Stimulated activated CD8-positive, alpha-beta memory T cell treated with anti-CD3 and anti-CD28 coated beads, Interleukin-4, amount 100 ng/mL, for 1 hour (primary cell): Measurements from ENCODE around the gene CDC20.

Source experiments
- DNase-seq, 2 donors: peaks; one replicate each; pipeline ENCODE4 v3.0.0-alpha.2; 2020; ENCODE audit warnings: low read depth in 2 of 2, low spot score in 1 of 2

The CDC20 gene

DNA sequence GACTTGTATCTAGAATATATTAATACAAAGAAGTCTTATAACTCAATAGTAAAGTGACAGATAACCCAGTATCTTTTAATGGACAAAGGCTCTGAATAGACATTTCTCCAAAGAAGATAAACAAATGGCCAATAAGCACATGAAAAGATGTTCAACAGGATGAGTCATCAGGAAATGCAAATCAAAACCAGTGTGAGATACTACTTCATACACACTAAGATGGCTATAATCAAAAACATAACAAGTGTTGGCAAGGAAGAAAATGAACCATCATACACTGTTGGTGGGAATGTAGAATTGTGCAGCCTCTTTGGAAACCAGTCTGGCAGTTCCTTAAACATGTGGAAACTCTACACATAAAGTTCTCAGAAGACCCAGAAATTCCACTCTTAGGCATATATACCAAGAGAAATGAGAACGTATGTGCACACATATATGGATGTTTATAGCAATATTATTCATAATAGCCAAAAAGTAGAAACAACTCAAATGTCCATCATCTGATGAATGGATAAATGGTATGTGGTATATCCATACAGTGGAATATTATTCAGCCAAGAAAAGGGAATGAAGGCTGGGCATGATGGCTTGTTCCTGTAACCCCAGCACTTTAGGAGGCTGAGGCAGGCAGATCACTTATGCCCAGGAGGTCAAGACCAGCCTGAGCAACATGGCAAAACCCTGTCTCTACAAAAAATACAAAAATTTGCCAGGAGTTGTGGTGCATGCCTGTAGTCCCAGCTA, 31.1 kb upstream of the CDC20 start:
- DNase-seq, result no peak

- no peak for DNase-seq
Observed at GRCh38 chr1:43329995-43330751, 28.6 kb upstream of the CDC20 start.

DNA sequence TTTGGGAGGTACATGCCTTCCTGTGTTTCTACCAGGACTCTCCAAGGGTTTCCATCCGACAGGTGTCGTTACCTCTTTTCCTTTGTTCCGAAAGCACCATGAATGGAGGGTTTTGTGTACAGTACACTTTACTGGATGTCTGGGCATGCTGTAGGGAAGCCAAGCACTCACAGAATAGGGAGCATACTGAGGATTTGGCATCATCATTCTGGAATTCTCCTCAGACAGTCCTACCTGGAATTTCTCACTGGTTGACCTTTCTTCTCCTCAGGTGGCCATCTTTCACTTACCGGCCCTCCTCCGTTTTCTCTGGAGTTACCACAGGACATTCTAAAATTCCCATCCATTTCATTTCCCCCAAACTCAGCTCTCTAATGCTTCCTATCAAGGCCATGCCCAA, 27.1 kb upstream of the CDC20 start:
- no peak for DNase-seq

- no peak for DNase-seq
Observed at GRCh38 chr1:43334453-43335205, 24.2 kb upstream of the CDC20 start.

- DNase-seq, result no peak
Observed at GRCh38 chr1:43337588-43337987, 21.2 kb upstream of the CDC20 start, which contains the start of gene MPL. MPL (plus strand) TSS chr1:43337818; CDS start chr1:43337849, 31 bp downstream.

DNA sequence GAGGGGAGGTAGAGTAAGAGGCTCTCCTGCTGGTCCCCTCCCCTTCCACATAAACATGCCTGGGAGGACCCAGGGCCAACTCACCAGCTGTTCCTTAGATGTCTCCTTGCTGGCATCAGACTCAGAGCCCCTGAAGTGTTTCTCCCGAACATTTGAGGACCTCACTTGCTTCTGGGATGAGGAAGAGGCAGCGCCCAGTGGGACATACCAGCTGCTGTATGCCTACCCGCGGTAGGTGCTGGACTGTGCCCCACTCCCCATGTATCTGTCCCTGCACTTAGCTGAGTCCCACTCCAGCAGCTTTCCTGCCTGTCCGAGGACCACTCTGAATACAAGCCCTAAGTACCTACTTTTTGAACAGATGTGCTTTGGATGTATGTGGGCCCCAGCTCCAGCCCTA, 20.8 kb upstream of the CDC20 start:
- no peak for DNase-seq

DNA sequence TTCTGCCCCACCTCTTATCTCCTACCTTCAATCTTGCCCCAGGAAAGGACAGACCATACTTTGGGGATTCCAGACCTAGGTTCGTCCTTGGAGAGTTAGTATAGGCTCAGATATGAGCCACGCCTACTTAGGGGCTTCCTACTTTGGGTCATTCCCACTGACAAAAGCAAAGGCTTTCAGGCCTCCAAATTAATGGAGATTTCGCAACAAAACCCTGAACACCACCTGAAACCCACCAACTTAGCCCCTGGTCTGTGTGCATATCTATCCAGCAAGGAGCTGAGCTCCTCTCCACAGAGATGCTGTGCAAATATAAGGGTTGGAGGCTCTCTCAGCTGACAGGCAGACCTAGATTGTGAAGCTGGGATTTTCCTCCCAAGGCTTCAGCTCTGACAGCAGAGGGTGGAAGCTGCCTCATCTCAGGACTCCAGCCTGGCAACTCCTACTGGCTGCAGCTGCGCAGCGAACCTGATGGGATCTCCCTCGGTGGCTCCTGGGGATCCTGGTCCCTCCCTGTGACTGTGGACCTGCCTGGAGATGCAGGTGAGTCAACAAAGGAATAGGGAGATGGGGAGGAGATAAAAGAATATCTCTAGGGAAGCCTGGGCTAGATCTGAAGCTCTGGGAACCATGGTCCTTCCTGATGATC, 19.1 kb upstream of the CDC20 start:
- no peak for DNase-seq

GRCh38 chr1:43340559-43340958, 18.2 kb upstream of the CDC20 start:
- no peak for DNase-seq

GRCh38 chr1:43344267-43344850, 14.4 kb upstream of the CDC20 start:
- no peak for DNase-seq

DNA sequence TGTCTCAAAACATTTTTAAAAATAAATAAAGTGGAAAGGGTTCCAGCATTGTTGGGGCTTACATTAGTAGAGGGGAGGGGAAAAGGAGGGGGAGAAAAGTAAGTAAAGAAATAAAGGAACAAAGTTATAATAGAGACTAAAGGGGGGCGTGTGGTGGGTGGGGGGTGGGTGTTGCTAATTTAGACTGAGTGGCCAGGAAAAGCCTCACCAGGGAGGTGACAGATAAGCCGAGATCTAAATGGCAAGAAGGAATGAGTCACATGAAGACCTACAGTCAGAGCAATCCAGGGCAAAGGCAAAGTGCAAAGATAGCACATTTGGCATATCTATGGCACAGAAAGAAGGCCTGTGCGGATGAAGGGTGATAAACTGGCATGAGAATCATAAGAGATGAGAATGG, 13.7 kb upstream of the CDC20 start:
- DNase-seq, result no peak

DNA sequence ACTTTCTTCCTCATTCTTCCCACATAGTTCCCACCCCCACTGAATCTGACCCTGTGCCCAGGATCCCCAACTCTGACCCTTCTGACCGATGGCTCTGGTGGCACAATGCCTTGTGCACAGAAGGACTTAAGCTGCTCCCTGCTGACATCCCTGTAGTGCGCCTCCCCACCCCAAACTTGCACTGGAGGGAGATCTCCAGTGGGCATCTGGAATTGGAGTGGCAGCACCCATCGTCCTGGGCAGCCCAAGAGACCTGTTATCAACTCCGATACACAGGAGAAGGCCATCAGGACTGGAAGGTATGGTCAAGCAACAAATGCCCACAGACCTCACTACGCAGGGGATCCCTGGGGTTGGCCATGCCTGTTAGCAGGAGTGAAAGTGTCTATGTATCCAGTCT, 12.1 kb upstream of the CDC20 start:
- no peak for DNase-seq

DNA sequence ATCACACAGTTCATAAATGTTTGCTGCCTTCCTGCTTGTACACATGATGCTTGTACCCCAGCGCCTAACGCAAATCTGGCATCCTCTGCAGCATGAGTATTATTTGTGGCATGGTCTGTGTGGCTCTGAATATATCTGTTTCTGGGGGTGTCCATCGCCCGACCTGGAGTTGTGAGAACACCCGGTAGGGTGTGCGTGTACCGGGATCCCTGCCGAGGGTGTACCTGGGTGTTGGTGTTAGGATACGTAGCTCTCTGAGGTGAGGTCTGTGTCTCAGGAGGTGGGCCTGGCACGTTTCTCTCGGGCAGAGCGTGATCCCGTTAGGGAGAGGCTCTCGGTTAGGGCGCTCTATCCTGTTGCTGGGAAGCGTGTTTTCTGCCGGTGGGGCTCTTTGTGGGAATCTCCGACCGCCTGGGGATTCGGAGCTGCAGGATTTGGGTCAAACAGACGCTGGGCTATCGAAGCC, 10.4 kb upstream of the CDC20 start:
- no peak for DNase-seq

- no peak for DNase-seq
Observed at GRCh38 chr1:43348809-43349593, 9.8 kb upstream of the CDC20 start.

DNA sequence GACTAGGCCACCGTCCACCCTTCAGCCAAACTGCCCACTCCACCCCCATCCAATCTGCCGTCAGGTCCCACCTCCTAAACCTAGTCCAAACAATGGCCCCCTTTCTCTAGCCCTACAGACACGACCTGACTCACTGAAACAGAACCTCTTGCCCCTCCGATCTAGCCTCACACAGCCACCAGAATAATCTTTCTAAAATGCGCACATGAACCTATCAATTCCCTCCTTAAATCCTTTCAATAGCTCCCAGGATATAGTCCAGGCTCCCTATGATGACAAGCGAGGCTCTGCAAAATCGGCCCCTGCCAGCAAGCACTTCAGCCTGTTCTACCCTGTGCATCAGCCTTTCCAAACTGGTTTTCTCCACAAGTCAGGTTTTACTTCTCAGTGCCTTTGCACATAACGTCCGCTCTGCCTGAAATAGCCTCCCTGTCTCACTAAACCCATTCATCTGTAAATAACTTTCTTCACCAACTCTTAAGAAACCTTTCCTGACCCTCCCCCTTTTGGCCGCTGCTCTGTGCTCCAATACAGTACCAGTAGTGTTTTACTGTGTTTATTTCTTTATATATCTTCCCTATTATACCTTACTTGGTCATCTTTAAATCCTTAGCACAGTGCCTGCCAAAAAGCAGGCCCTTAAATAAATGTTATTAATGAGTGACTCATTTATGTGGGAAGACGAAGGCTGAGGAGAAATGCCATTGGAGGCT, 9.0 kb upstream of the CDC20 start:
- DNase-seq, result no peak

DNA sequence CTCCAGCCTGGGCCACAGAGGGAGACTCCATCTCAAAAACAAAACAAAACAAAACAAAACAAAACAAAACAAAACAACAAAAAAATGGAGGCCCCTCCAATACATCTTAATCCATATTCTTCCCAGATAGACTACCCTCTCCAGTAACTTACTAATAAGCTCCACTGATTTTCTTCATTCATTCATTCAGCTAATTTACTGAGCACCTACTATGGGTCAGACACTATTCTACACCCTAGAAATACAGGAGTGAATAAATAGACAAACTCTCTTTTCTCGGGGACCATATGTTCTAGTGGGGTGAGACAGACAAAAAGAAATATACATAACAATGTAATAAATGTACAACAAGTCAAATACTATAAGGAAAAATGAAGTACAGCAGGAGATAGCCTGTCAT, 7.8 kb upstream of the CDC20 start:
- no peak for DNase-seq

DNA sequence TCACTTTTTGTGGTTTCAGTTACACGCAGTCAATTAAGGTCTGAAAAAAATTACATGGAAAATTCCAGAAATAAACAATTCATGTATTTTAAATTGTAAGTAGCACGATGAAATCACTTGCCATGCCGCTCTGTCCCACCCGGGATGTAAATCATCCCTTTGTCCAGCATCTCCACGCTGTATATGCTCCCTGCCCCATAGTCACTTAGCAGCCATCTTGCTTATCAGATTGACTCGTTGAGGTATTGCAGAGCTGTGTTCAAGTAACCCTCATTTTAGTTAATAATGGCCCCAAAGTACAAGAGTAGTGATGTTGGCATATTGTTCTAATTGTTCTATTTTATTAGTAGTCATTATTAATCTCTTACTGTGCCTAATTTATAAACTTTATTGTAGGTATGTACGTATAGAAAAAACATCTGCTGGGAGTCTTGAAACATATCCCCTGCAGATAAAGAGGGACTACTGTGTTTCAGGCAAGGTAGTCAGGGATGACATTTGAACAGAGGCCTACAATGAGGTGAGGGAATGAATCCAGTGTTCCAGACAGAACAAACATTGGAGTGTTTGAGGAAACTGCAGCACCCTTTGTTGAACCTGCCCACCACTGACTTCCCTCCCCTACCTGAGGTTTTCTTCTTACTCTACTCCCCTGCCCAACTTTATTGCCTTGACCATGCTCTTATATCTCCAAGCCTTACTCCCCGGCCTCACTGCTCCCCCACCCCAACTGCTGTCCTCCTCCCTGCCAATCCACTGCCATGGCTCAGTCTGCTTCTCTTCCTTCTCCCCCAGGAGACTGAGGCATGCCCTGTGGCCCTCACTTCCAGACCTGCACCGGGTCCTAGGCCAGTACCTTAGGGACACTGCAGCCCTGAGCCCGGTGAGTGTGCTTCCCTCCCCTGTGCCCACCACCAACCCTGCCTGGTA, 7.1 kb upstream of the CDC20 start:
- no peak for DNase-seq

DNA sequence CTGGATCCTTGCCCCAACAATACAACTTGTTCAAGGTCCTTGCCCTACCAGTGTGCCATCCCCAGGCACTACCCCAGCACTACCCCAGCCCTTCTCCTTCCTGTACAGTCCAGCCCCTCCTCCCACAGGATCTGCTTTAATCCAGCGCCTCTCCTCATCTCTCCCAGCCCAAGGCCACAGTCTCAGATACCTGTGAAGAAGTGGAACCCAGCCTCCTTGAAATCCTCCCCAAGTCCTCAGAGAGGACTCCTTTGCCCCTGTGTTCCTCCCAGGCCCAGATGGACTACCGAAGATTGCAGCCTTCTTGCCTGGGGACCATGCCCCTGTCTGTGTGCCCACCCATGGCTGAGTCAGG, 6.5 kb upstream of the CDC20 start:
- DNase-seq, result no peak

DNA sequence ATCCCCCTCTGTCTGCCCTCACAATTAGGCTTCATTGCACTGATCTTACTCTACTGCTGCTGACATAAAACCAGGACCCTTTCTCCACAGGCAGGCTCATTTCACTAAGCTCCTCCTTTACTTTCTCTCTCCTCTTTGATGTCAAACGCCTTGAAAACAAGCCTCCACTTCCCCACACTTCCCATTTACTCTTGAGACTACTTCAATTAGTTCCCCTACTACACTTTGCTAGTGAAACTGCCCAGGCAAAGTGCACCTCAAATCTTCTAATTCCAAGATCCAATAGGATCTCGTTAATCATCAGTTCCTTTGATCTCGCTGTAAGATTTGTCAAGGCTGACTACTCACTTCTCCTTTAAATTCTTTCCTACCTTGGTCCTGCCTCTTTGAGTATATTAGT, 5.9 kb upstream of the CDC20 start:
- no peak for DNase-seq

DNA sequence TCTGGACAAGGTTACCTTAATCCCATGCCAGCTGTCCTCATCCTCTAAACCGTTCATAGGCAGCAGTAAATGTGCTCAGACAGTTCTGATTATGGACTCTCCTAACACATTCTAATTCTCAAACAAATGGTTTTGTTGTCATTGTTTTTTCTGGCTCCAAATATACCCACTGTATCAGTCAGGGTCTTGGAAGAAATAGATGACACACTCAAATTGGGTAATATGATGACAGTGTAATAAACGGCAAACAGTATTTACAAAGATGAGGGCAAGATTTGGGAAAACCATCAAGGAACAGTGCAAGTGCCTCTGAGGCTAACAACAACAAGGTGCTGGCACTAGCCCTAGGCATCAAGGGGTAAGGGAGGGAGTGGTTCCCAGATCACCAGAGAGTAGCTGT, 4.3 kb upstream of the CDC20 start:
- no peak for DNase-seq
